Endothelial cell of umbilical vein (primary cell): ENCODE results near the gene POLN. TPM values are rescaled to one million over a fixed set of nuclear protein-coding genes. Genes with fewer than 3 reads are reported as not detected.

Source experiments
- BruUV-seq: library from RNA; stranded (reverse); fragments of 400-500 nt; replicated peaks from 2 replicates; lab custom pipeline; 2021; lab: Mats Ljungman, UMichigan
- CTCF ChIA-PET: fragments of 300-600, 350-600 bp; sonication (Branson Sonifier 250); formaldehyde crosslinking; loops from one replicate; lab custom pipeline; 2021; ENCODE audit warnings: antibody characterized with exemption, inconsistent platforms; lab: Charles Lee
- POLR2A ChIA-PET: fragments of 300-600, 350-600 bp; sonication (Branson Sonifier 250); formaldehyde crosslinking; loops from one replicate; lab custom pipeline; 2021; ENCODE audit warnings: antibody characterized with exemption, inconsistent platforms; lab: Charles Lee
- DNase-seq: peaks from one replicate; pipeline ENCODE4 v3.0.0-alpha.2; 2011; ENCODE audit warnings: low read depth, low spot score
- FAIRE-seq: peaks from 2 replicates; lab custom pipeline; 2011; peaks lifted over from hg19 to GRCh38; lab: Jason Lieb, UNC
- H2AFZ ChIP-seq: 2 replicates; pipeline ENCODE4 v1.6.0; 2012; ENCODE audit warnings: low read depth, low read length, control low read depth, inconsistent platforms
- H3K27ac ChIP-seq: 2 replicates; pipeline ENCODE4 v1.5.1; 2011; ENCODE audit warnings: low read depth, mild to moderate bottlenecking, control low read depth, low read length, moderate library complexity; ENCODE audit not compliant: insufficient read depth
- H3K27me3 ChIP-seq, 2 experiments: 2 replicates each; pipeline versions ENCODE4 v1.6.0 to v1.6.1; 2011; ENCODE audit warnings: low read length in 2 of 2, mixed read lengths in 1 of 2; ENCODE audit not compliant: control insufficient read depth in 2 of 2, insufficient read depth in 2 of 2
- H3K36me3 ChIP-seq, 2 experiments: 2 replicates in 1 of 2; 3 replicates in 1 of 2; pipeline ENCODE4 v1.5.1; 2011; ENCODE audit warnings: low read length in 2 of 2, mild to moderate bottlenecking in 1 of 2, moderate library complexity in 1 of 2; ENCODE audit not compliant: control insufficient read depth in 2 of 2, insufficient read depth in 2 of 2; ENCODE audit errors: extremely low read depth in 1 of 2
- H3K4me1 ChIP-seq: 3 replicates; pipeline ENCODE4 v1.5.1; 2011; ENCODE audit warnings: mild to moderate bottlenecking, low read length; ENCODE audit not compliant: control insufficient read depth, insufficient read depth; ENCODE audit errors: extremely low read depth
- H3K4me2 ChIP-seq: 2 replicates; pipeline ENCODE4 v1.6.1; 2011; ENCODE audit warnings: low read length, control low read depth, mixed read lengths; ENCODE audit not compliant: insufficient read depth
- H3K4me3 ChIP-seq, 3 experiments: fragments of 200-600 bp in 1 of 3; sonication (generic), shearing (Covaris generic) in 1 of 3; replicated peaks in 1 of 3; 2 replicates each; pipeline ENCODE4 v1.5.1; 2011 to 2016; ENCODE audit warnings: control low read depth in 3 of 3, low read length in 3 of 3, mild to moderate bottlenecking in 2 of 3, inconsistent platforms in 1 of 3, low read depth in 1 of 3, moderate library complexity in 1 of 3; ENCODE audit not compliant: insufficient read depth in 1 of 3
- H3K79me2 ChIP-seq: 2 replicates; pipeline ENCODE4 v1.6.0; 2012; ENCODE audit warnings: low read length, inconsistent platforms; ENCODE audit not compliant: control insufficient read depth, insufficient read depth
- H3K9ac ChIP-seq: replicated peaks from 2 replicates; pipeline ENCODE3; 2011; ENCODE audit warnings: low read length, control low read depth; ENCODE audit not compliant: insufficient read depth; ENCODE audit errors: extremely low read depth
- H3K9me1 ChIP-seq: replicated peaks from 3 replicates; pipeline ENCODE4 v1.6.0; 2011; ENCODE audit warnings: mild to moderate bottlenecking, low read length; ENCODE audit not compliant: control insufficient read depth, insufficient read depth; ENCODE audit errors: extremely low read depth
- H3K9me3 ChIP-seq: replicated peaks from 2 replicates; pipeline ENCODE4 v1.5.1; 2012; ENCODE audit warnings: low read length, inconsistent platforms; ENCODE audit not compliant: control insufficient read depth, insufficient read depth
- H4K20me1 ChIP-seq: replicated peaks from 2 replicates; pipeline ENCODE3; 2011; ENCODE audit warnings: mild to moderate bottlenecking, low read length; ENCODE audit not compliant: control insufficient read depth, insufficient read depth; ENCODE audit errors: extremely low read depth
- EZH2 ChIP-seq: IDR thresholded peaks from 2 replicates; pipeline ENCODE4 v1.6.1; 2012; ENCODE audit warnings: borderline replicate concordance, low read depth, mild to moderate bottlenecking, moderate library complexity, low read length, inconsistent platforms; ENCODE audit not compliant: severe bottlenecking
- FOS ChIP-seq: IDR thresholded peaks from 2 replicates; pipeline ENCODE4 v1.6.1; 2011; ENCODE audit warnings: mild to moderate bottlenecking, low read length, moderate library complexity, borderline replicate concordance; ENCODE audit not compliant: insufficient read depth
- GATA2 ChIP-seq: IDR thresholded peaks from 2 replicates; pipeline ENCODE4 v1.7.0; 2011; ENCODE audit warnings: low read depth, mild to moderate bottlenecking, moderate library complexity, mixed read lengths, low read length; ENCODE audit not compliant: insufficient read length, insufficient read depth
- JUN ChIP-seq: IDR thresholded peaks from 2 replicates; pipeline ENCODE4 v1.6.1; 2011; ENCODE audit warnings: borderline replicate concordance, low read depth; ENCODE audit not compliant: insufficient read length, insufficient read depth
- MYC ChIP-seq: IDR thresholded peaks from one replicate; pipeline ENCODE4 v1.6.1; 2011; ENCODE audit warnings: mild to moderate bottlenecking, low read depth, low read length
- POLR2A ChIP-seq: IDR thresholded peaks from 2 replicates; pipeline ENCODE4 v1.6.1; 2012; ENCODE audit warnings: low read depth, mild to moderate bottlenecking, control low read depth, low read length
- POLR2AphosphoS5 ChIP-seq: IDR thresholded peaks from 2 replicates; pipeline ENCODE4 v1.6.1; 2012; ENCODE audit warnings: low read depth, mild to moderate bottlenecking, control low read depth, low read length, moderate library complexity; ENCODE audit not compliant: insufficient read depth
- dilution Hi-C: fragments of 300-500 bp; cut with MboI; formaldehyde crosslinking; loops from one replicate; pipeline ENCODE4 v1.15.0; 2019; ENCODE audit warnings: low sequenced_read_pairs; ENCODE audit not compliant: extremely low pct_ligation_motif_present
- intact Hi-C: fragments of 100-400 bp; cut with micrococcal nuclease; formaldehyde crosslinking; loops from one replicate; pipeline ENCODE4 v1.10.0; 2022
- polyA plus RNA-seq, 4 experiments: library from polyadenylated mRNA; depleted of rRNA in 3 of 4; stranded (reverse) in 3 of 4; unstranded in 1 of 4; fragments of >200 nt; gene quantifications; 2 replicates each; pipeline versions ENCODE4 v1.2.1 to v1.2.3, GENCODE V29; 2011 to 2012; ENCODE audit warnings: missing spikeins in 1 of 4
- total RNA-seq: library from RNA; stranded (reverse); gene quantifications from 2 replicates; pipeline ENCODE4 v1.2.3, GENCODE V29; 2021
- TF ChIP-seq, protein P1 (sequence below): IDR thresholded peaks from 2 replicates; pipeline ENCODE4 v1.6.1; 2011; ENCODE audit not compliant: insufficient read depth, insufficient read length
- TF ChIP-seq, protein P2 (sequence below), 2 donors: IDR thresholded peaks; 1 replicate in 1 of 2; 2 replicates in 1 of 2; pipeline ENCODE4 v1.5.1; 2011; ENCODE audit warnings: low read length in 2 of 2, mild to moderate bottlenecking in 2 of 2, moderate library complexity in 2 of 2, control low read depth in 1 of 2, inconsistent platforms in 1 of 2, low read depth in 1 of 2; ENCODE audit not compliant: insufficient read depth in 1 of 2; ENCODE audit errors: extremely low read depth in 1 of 2

Gene POLN
- total and polyA plus RNA-seq, 2 donors (not counting 3 experiments of a cell fraction or from before 2014, with no cell fraction given) = 1.3 to 4.2 TPM

DNA sequence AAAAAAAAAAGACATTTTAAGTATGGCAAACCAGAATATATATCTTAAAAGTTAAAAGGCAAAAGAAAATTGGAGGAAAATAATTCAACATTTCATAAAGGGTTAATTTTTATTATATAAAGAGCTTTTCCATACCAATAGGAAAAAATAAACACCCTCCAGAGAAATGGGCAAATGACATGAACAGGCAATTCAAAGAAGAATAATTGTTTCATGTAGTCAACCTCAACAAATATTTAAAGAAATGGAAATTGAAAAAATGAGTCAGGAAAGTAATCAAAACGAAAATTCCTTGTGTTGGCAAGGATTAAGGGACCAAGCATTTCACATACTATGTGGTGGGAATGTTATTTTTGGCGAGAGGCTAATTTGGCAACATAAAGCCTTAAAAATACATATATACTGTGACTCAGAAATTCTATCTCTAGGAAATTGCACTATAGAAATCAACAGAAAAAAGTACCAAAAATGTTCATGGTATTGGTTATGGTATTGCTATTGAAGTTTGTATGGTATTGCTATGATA, 87.6 kb downstream of the POLN start:
- no peaks in the 10 kb centered on the region for H3K27me3 ChIP-seq
- no peak overlapping the region for H2AFZ ChIP-seq
- no peaks in the 10 kb centered on the region for H3K79me2 ChIP-seq
- ChIA-PET POLR2A (no interaction called here), CTCF (interaction anchor here (0.7 kb wide), 2 partner anchors 63 to 886 kb away, joined by 3 read pairs; no protein-coding TSS in a partner anchor)
- H3K9ac ChIP-seq = no peak overlapping the region
- no peaks in the 10 kb centered on the region for H3K9me1 ChIP-seq
- dilution Hi-C loops (no loop called here), intact Hi-C loops (no loop called here)
- no peak overlapping the region for H3K4me2 ChIP-seq
- no TSS peak for BruUV-seq
- no peak overlapping the region for H3K4me3 ChIP-seq
- no peaks in the 10 kb centered on the region for H4K20me1 ChIP-seq
- TF ChIP-seq, protein P1, sequence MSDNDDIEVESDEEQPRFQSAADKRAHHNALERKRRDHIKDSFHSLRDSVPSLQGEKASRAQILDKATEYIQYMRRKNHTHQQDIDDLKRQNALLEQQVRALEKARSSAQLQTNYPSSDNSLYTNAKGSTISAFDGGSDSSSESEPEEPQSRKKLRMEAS = no peak
- TF ChIP-seq, protein P2, sequence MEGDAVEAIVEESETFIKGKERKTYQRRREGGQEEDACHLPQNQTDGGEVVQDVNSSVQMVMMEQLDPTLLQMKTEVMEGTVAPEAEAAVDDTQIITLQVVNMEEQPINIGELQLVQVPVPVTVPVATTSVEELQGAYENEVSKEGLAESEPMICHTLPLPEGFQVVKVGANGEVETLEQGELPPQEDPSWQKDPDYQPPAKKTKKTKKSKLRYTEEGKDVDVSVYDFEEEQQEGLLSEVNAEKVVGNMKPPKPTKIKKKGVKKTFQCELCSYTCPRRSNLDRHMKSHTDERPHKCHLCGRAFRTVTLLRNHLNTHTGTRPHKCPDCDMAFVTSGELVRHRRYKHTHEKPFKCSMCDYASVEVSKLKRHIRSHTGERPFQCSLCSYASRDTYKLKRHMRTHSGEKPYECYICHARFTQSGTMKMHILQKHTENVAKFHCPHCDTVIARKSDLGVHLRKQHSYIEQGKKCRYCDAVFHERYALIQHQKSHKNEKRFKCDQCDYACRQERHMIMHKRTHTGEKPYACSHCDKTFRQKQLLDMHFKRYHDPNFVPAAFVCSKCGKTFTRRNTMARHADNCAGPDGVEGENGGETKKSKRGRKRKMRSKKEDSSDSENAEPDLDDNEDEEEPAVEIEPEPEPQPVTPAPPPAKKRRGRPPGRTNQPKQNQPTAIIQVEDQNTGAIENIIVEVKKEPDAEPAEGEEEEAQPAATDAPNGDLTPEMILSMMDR (IDR thresholded peaks at IDR 0.05; ENCODE audit: extremely low read depth in 1 of 2, insufficient read depth in 1 of 2, low read depth in 1 of 2, low read length in 2 of 2) = no peak
- no peak for TF ChIP-seq MYC
- TF ChIP-seq JUN = no peak
- no peak for TF ChIP-seq EZH2
- TF ChIP-seq POLR2A = no peak
- TF ChIP-seq POLR2AphosphoS5 = no peak
- TF ChIP-seq FOS = no peak
- no peak for TF ChIP-seq GATA2
- no peaks in the 10 kb centered on the region for H3K36me3 ChIP-seq
- FAIRE-seq (no peak), DNase-seq (no peak)
- no peaks in the 10 kb centered on the region for H3K9me3 ChIP-seq
- no peaks in the 10 kb centered on the region for H3K4me1 ChIP-seq
- no peak overlapping the region for H3K27ac ChIP-seq
